ENCODE data around the gene APOL5. TPM values are rescaled to one million over a fixed set of nuclear protein-coding genes. Genes with fewer than 3 reads are reported as not detected.

The APOL5 gene
- total and polyA plus RNA-seq, 4 donors = 0.43 TPM; not detected in 3

DNA sequence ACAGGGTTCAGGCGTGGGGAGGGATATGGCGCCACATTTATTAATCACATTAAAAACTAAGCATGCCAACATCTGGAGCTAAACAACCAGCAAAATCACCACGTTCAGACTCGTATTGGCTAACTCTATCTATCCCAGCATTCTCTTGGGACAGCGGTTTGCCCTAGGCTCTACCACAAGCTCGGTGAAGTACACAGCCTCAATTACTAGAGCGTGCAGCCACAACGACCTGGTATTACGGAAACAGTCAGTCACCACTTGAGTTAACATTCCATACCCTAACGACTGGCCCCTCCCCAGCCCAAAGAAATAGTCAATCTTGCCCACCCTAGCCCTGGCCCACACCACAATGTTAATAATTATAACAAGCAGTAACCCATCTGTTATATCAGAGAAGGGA is 32.1 kb downstream of the APOL5 start:
- no peak for DNase-seq (ENCODE audit: low spot score)
- Histone ChIP-seq H3K9ac (ENCODE audit: low read depth in 1 of 2, low read length in 2 of 2) (no peak overlapping the region), H3K27ac (ENCODE audit: low read depth in 1 of 2, low read length in 2 of 2) (no peak overlapping the region), H3K36me3 (ENCODE audit: control insufficient read depth in 4 of 4, insufficient read depth in 3 of 4, low read depth in 1 of 4, low read length in 3 of 4) (peaks cover 0 to 20% (median 5%) of the 10 kb centered on the region in 4 donors), H3K4me3 (ENCODE audit: low read depth in 1 of 3, low read length in 3 of 3) (no peak overlapping the region), H3K27me3 (ENCODE audit: control insufficient read depth in 4 of 4, insufficient read depth in 4 of 4, low read length in 3 of 4) (no peaks in the 10 kb centered on the region), H3K9me3 (ENCODE audit: control insufficient read depth in 4 of 4, low read length in 3 of 4) (no peaks in the 10 kb centered on the region), H3K4me1 (ENCODE audit: control insufficient read depth in 4 of 4, insufficient read depth in 4 of 4, low read length in 3 of 4) (peaks cover 0 to 11% (median 7%) of the 10 kb centered on the region in 4 donors)
- 89% methylated on average over 10 of the region's 10 CpGs for WGBS
- no peak for TF ChIP-seq YY1 (IDR thresholded peaks at IDR 0.05)
- TF ChIP-seq TAF1 (conservative IDR thresholded peaks at IDR 0.05) = no peak
- TF ChIP-seq, protein P1, sequence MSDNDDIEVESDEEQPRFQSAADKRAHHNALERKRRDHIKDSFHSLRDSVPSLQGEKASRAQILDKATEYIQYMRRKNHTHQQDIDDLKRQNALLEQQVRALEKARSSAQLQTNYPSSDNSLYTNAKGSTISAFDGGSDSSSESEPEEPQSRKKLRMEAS (IDR thresholded peaks at IDR 0.05) = no peak
- no peak for TF ChIP-seq HNF4A (conservative IDR thresholded peaks at IDR 0.05)
- no peak for TF ChIP-seq FOXA1 (IDR thresholded peaks at IDR 0.05)
- TF ChIP-seq, protein P2, sequence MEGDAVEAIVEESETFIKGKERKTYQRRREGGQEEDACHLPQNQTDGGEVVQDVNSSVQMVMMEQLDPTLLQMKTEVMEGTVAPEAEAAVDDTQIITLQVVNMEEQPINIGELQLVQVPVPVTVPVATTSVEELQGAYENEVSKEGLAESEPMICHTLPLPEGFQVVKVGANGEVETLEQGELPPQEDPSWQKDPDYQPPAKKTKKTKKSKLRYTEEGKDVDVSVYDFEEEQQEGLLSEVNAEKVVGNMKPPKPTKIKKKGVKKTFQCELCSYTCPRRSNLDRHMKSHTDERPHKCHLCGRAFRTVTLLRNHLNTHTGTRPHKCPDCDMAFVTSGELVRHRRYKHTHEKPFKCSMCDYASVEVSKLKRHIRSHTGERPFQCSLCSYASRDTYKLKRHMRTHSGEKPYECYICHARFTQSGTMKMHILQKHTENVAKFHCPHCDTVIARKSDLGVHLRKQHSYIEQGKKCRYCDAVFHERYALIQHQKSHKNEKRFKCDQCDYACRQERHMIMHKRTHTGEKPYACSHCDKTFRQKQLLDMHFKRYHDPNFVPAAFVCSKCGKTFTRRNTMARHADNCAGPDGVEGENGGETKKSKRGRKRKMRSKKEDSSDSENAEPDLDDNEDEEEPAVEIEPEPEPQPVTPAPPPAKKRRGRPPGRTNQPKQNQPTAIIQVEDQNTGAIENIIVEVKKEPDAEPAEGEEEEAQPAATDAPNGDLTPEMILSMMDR (IDR thresholded peaks at IDR 0.05; ENCODE audit: low read depth, low read length, missing input control) = no peak
- TF ChIP-seq FOXA2 (IDR thresholded peaks at IDR 0.05) = no peak
- TF ChIP-seq SP1 (IDR thresholded peaks at IDR 0.05) = no peak
- TF ChIP-seq GABPA (IDR thresholded peaks at IDR 0.05 in 1 of 2, conservative IDR thresholded peaks at IDR 0.05 in 1 of 2) = no peak
- no peak for TF ChIP-seq RAD21 (IDR thresholded peaks at IDR 0.05)
- no peak for TF ChIP-seq RXRA (IDR thresholded peaks at IDR 0.05)
- TF ChIP-seq HNF4G (IDR thresholded peaks at IDR 0.05) = no peak

DNA sequence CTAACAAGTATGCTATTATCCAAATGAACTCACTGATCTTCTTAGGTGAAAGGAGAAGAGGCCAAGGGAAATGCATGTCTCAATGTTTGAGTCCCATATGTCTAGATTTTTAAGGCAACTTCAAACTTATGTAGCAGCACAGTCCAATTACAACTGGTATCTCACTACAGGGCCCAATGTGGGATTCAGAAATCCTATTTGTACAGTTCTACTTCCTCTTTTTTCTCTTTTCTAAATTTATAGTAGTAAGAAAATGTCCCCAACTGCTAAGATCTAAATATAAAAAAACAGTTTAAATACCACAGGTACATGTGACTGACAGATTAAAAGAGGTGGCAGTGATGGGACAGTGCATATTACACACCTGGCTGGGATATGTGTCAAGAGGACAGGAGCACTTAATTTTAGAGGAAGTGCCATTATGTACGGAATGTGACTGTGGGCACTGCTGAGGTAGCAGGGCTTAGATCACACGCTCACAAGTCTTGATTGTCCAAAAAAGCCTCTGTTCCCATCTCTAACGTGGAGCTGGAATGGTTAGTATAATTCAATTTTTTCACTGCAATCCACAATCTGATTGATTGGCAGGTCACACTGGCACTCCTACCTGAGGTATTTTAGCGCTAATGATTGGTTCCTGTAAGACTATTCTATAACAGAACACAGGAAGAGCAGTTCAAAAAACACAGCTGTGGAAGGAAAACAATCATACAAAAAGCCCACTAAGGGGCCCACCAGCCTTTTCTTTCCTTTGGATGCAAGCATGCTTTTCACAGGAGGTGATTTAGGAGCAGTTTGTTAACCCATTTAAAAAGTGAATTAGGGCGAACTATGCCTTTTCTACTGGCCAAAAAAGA is 34.6 kb downstream of the APOL5 start:
- DNase-seq (ENCODE audit: low spot score) = no peak
- no peak for TF ChIP-seq RXRA (IDR thresholded peaks at IDR 0.05)
- no peak for TF ChIP-seq SP1 (IDR thresholded peaks at IDR 0.05)
- no peak for TF ChIP-seq JUND (IDR thresholded peaks at IDR 0.05)
- TF ChIP-seq FOXA1 (IDR thresholded peaks at IDR 0.05) = no peak
- TF ChIP-seq, protein P1 (IDR thresholded peaks at IDR 0.05) = no peak
- Histone ChIP-seq H3K27me3 (ENCODE audit: control insufficient read depth in 4 of 4, insufficient read depth in 4 of 4, low read length in 3 of 4) (no peaks in the 10 kb centered on the region), H3K9me3 (ENCODE audit: control insufficient read depth in 4 of 4, low read length in 3 of 4) (no peaks in the 10 kb centered on the region), H3K9ac (ENCODE audit: low read depth in 1 of 2, low read length in 2 of 2) (no peak overlapping the region), H3K36me3 (ENCODE audit: control insufficient read depth in 4 of 4, insufficient read depth in 3 of 4, low read depth in 1 of 4, low read length in 3 of 4) (peaks cover 0 to 4% (median 0%) of the 10 kb centered on the region in 4 donors), H3K4me3 (ENCODE audit: low read depth in 1 of 3, low read length in 3 of 3) (no peak overlapping the region), H3K4me1 (ENCODE audit: control insufficient read depth in 4 of 4, insufficient read depth in 4 of 4, low read length in 3 of 4) (peaks cover 0 to 10% (median 6%) of the 10 kb centered on the region in 4 donors), H3K27ac (ENCODE audit: low read depth in 1 of 2, low read length in 2 of 2) (no peak overlapping the region)
- 85% methylated on average over 5 of the region's 5 CpGs for WGBS

DNA sequence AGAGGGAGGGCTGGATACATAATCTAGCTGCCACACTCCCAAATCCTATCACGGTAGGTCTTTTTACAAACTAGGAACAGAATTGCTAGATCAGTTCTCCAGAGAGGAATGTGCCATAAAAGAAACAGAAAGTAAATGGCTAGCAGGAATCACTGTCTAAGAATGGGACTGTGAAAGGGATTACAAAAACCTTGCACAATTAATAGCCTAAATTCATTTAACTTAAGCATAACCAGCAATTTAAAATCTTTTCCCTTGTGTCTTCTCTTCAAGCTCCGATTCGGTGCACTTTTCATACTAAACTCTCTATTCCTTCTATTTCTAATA is 35.2 kb downstream of the APOL5 start:
- H3K27ac ChIP-seq (ENCODE audit: low read depth in 1 of 2, low read length in 2 of 2) = no peak overlapping the region
- H3K4me3 ChIP-seq (ENCODE audit: low read depth in 1 of 3, low read length in 3 of 3) = no peak overlapping the region
- 90% methylated on average over 3 of the region's 3 CpGs for WGBS
- H3K9ac ChIP-seq (ENCODE audit: low read depth in 1 of 2, low read length in 2 of 2) = no peak overlapping the region
- no peaks in the 10 kb centered on the region for H3K27me3 ChIP-seq (ENCODE audit: control insufficient read depth in 4 of 4, insufficient read depth in 4 of 4, low read length in 3 of 4)
- H3K4me1 ChIP-seq (ENCODE audit: control insufficient read depth in 4 of 4, insufficient read depth in 4 of 4, low read length in 3 of 4) = peaks cover 0 to 12% (median 6%) of the 10 kb centered on the region in 4 donors
- no peaks in the 10 kb centered on the region for H3K9me3 ChIP-seq (ENCODE audit: control insufficient read depth in 4 of 4, low read length in 3 of 4)
- no peak for DNase-seq (ENCODE audit: low spot score)
- TF ChIP-seq, protein P3, sequence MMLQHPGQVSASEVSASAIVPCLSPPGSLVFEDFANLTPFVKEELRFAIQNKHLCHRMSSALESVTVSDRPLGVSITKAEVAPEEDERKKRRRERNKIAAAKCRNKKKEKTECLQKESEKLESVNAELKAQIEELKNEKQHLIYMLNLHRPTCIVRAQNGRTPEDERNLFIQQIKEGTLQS (IDR thresholded peaks at IDR 0.05) = no peak
- TF ChIP-seq FOXA2 (IDR thresholded peaks at IDR 0.05) = no peak
- no peak for TF ChIP-seq EGR1 (IDR thresholded peaks at IDR 0.05; ENCODE audit: low read depth in 2 of 2)
- TF ChIP-seq YY1 (IDR thresholded peaks at IDR 0.05) = no peak
- TF ChIP-seq HNF4G (IDR thresholded peaks at IDR 0.05) = no peak
- no peak for TF ChIP-seq SP1 (IDR thresholded peaks at IDR 0.05)
- TF ChIP-seq JUND (IDR thresholded peaks at IDR 0.05) = no peak
- TF ChIP-seq, protein P2 (IDR thresholded peaks at IDR 0.05; ENCODE audit: low read depth, low read length, missing input control) = no peak
- no peak for TF ChIP-seq TAF1 (conservative IDR thresholded peaks at IDR 0.05)
- TF ChIP-seq, protein P4, sequence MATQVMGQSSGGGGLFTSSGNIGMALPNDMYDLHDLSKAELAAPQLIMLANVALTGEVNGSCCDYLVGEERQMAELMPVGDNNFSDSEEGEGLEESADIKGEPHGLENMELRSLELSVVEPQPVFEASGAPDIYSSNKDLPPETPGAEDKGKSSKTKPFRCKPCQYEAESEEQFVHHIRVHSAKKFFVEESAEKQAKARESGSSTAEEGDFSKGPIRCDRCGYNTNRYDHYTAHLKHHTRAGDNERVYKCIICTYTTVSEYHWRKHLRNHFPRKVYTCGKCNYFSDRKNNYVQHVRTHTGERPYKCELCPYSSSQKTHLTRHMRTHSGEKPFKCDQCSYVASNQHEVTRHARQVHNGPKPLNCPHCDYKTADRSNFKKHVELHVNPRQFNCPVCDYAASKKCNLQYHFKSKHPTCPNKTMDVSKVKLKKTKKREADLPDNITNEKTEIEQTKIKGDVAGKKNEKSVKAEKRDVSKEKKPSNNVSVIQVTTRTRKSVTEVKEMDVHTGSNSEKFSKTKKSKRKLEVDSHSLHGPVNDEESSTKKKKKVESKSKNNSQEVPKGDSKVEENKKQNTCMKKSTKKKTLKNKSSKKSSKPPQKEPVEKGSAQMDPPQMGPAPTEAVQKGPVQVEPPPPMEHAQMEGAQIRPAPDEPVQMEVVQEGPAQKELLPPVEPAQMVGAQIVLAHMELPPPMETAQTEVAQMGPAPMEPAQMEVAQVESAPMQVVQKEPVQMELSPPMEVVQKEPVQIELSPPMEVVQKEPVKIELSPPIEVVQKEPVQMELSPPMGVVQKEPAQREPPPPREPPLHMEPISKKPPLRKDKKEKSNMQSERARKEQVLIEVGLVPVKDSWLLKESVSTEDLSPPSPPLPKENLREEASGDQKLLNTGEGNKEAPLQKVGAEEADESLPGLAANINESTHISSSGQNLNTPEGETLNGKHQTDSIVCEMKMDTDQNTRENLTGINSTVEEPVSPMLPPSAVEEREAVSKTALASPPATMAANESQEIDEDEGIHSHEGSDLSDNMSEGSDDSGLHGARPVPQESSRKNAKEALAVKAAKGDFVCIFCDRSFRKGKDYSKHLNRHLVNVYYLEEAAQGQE (IDR thresholded peaks at IDR 0.05) = no peak
- TF ChIP-seq RAD21 (IDR thresholded peaks at IDR 0.05) = no peak
- TF ChIP-seq GABPA (IDR thresholded peaks at IDR 0.05 in 1 of 2, conservative IDR thresholded peaks at IDR 0.05 in 1 of 2) = no peak
- TF ChIP-seq, protein P1 (IDR thresholded peaks at IDR 0.05) = no peak
- peaks cover 0 to 4% (median 0%) of the 10 kb centered on the region in 4 donors for H3K36me3 ChIP-seq (ENCODE audit: control insufficient read depth in 4 of 4, insufficient read depth in 3 of 4, low read depth in 1 of 4, low read length in 3 of 4)
